OCI-LY1 (cell line): ENCODE data around the gene TSHZ3.

Experiments
- CTCF ChIP-seq: fragments of 200-600 bp; sonication (generic), shearing (Covaris generic); IDR thresholded peaks from 2 replicates; pipeline ENCODE4 v1.5.1; 2017; ENCODE audit warnings: mild to moderate bottlenecking, antibody characterized with exemption, low read length, moderate library complexity, mixed read lengths
- EZH2 ChIP-seq: fragments of 200-600 bp; sonication (generic), shearing (Covaris generic); IDR thresholded peaks from 2 replicates; pipeline ENCODE4 v1.8.0; 2017; ENCODE audit warnings: borderline replicate concordance, mixed run types, mild to moderate bottlenecking, antibody characterized with exemption, low read length, moderate library complexity, mixed read lengths

GRCh38 chr19:31340042-31341025, 8.9 kb downstream of the TSHZ3 start:
- TF ChIP-seq CTCF = no peak
- no peak for TF ChIP-seq EZH2
